ENCODE data around the gene N4BP2L2.

GRCh38 chr13:32581177-32581786, 42.7 kb upstream of the N4BP2L2 start:
- TF ChIP-seq CTCF (IDR thresholded peaks at IDR 0.05), result peak; percentile 37 to 55 (median 51)
- no peak for TF ChIP-seq POLR2A (IDR thresholded peaks at IDR 0.05)
- no peak for TF ChIP-seq EP300 (IDR thresholded peaks at IDR 0.05)
